GM12801 (cell line): ENCODE measurements around the gene LRRC4.

Experiments used
- CTCF ChIP-seq: IDR thresholded peaks from one replicate; pipeline ENCODE4 v1.5.1; 2011; ENCODE audit warnings: control low read depth; ENCODE audit not compliant: insufficient read length; ENCODE audit errors: extremely low read depth

Gene LRRC4

GRCh38 chr7:128066858-128067257 lies 35.6 kb upstream of the LRRC4 start:
- no peak for TF ChIP-seq CTCF

GRCh38 chr7:128066395-128066794 lies 35.2 kb upstream of the LRRC4 start:
- no peak for TF ChIP-seq CTCF

- TF ChIP-seq CTCF = no peak
These were observed 34.6 kb upstream of the LRRC4 start for GRCh38 chr7:128065872-128066271.

GRCh38 chr7:128063088-128063487 lies 31.9 kb upstream of the LRRC4 start:
- TF ChIP-seq CTCF = no peak

GRCh38 chr7:128060018-128060417 lies 28.8 kb upstream of the LRRC4 start:
- TF ChIP-seq CTCF = no peak

GRCh38 chr7:128059143-128059988 lies 28.1 kb upstream of the LRRC4 start:
- TF ChIP-seq CTCF = no peak

GRCh38 chr7:128057909-128058308 lies 26.7 kb upstream of the LRRC4 start:
- no peak for TF ChIP-seq CTCF
